ENCODE results near the gene MTA1.

GRCh38 chr14:105464501-105464900, 44.9 kb downstream of the MTA1 start:
- TF ChIP-seq POLR2A (IDR thresholded peaks at IDR 0.05), result no peak
- TF ChIP-seq CTCF (IDR thresholded peaks at IDR 0.05), result no peak
- no peak for TF ChIP-seq EP300 (IDR thresholded peaks at IDR 0.05)

Measured in stomach (tissue), 4 donors.